Liver (tissue), 9 donors: Measurements from ENCODE around the gene ILF2. TPM values are rescaled to one million over a fixed set of nuclear protein-coding genes. Genes with fewer than 3 reads are reported as not detected.

Experiments used
- DNase-seq: peaks from one replicate; pipeline ENCODE4 v3.0.0-alpha.2; 2017; ENCODE audit warnings: low spot score
- H3K27ac ChIP-seq, 2 donors: one replicate each; pipeline ENCODE4 v1.7.0; 2013; ENCODE audit warnings: inconsistent platforms in 2 of 2, low read length in 2 of 2, control low read depth in 1 of 2, low read depth in 1 of 2, mild to moderate bottlenecking in 1 of 2
- H3K27me3 ChIP-seq, 4 donors: one replicate each; pipeline versions ENCODE4 v1.6.1 to v1.7.0; 2013; ENCODE audit warnings: low read length in 3 of 4, inconsistent platforms in 1 of 4, mild to moderate bottlenecking in 1 of 4, moderate library complexity in 1 of 4; ENCODE audit not compliant: control insufficient read depth in 4 of 4, insufficient read depth in 4 of 4
- H3K36me3 ChIP-seq, 4 donors: one replicate each; pipeline versions ENCODE4 v1.6.1 to v1.7.0; 2013; ENCODE audit warnings: low read length in 3 of 4, mild to moderate bottlenecking in 3 of 4, low read depth in 1 of 4, moderate library complexity in 1 of 4; ENCODE audit not compliant: control insufficient read depth in 4 of 4, insufficient read depth in 3 of 4
- H3K4me1 ChIP-seq, 4 donors: one replicate each; pipeline versions ENCODE4 v1.6.1 to v1.7.0; 2013; ENCODE audit warnings: low read length in 3 of 4, mild to moderate bottlenecking in 3 of 4, moderate library complexity in 1 of 4; ENCODE audit not compliant: control insufficient read depth in 4 of 4, insufficient read depth in 4 of 4
- H3K4me3 ChIP-seq, 3 donors: one replicate each; pipeline versions ENCODE4 v1.6.1 to v1.7.0; 2013; ENCODE audit warnings: low read length in 3 of 3, control low read depth in 1 of 3, low read depth in 1 of 3, mild to moderate bottlenecking in 1 of 3
- H3K9ac ChIP-seq, 2 donors: one replicate each; pipeline ENCODE4 v1.7.0; 2013; ENCODE audit warnings: low read length in 2 of 2, mild to moderate bottlenecking in 2 of 2, moderate library complexity in 2 of 2, control low read depth in 1 of 2, low read depth in 1 of 2
- H3K9me3 ChIP-seq, 4 donors: one replicate each; pipeline versions ENCODE4 v1.6.1 to v1.7.0; 2013; ENCODE audit warnings: low read length in 3 of 4; ENCODE audit not compliant: control insufficient read depth in 4 of 4
- ATF3 ChIP-seq: IDR thresholded peaks from 2 replicates; pipeline ENCODE4 v1.6.1; 2016; ENCODE audit warnings: antibody characterized with exemption
- EGR1 ChIP-seq, 2 donors: IDR thresholded peaks; 2 replicates each; pipeline ENCODE4 v1.6.1; 2016 to 2018; ENCODE audit warnings: antibody characterized with exemption in 2 of 2, low read depth in 2 of 2
- FOXA1 ChIP-seq: IDR thresholded peaks from 2 replicates; pipeline ENCODE4 v1.6.1; 2016; ENCODE audit warnings: antibody characterized with exemption
- FOXA2 ChIP-seq: IDR thresholded peaks from 2 replicates; pipeline ENCODE4 v1.6.1; 2016; ENCODE audit warnings: antibody characterized with exemption
- GABPA ChIP-seq, 2 donors: IDR thresholded peaks in 1 of 2; conservative IDR thresholded peaks in 1 of 2; 2 replicates each; pipeline ENCODE4 v1.6.1; 2016; ENCODE audit warnings: antibody characterized with exemption in 2 of 2, mild to moderate bottlenecking in 1 of 2, moderate library complexity in 1 of 2
- HNF4A ChIP-seq, 2 donors: conservative IDR thresholded peaks; 2 replicates each; pipeline ENCODE4 v1.6.1; 2016; ENCODE audit warnings: antibody characterized with exemption in 2 of 2, mild to moderate bottlenecking in 2 of 2
- HNF4G ChIP-seq: IDR thresholded peaks from 2 replicates; pipeline ENCODE4 v1.6.1; 2016; ENCODE audit warnings: antibody characterized with exemption
- JUND ChIP-seq, 2 donors: IDR thresholded peaks; 2 replicates each; pipeline ENCODE4 v1.6.1; 2016; ENCODE audit warnings: antibody characterized with exemption in 2 of 2
- MAX ChIP-seq: IDR thresholded peaks from 2 replicates; pipeline ENCODE4 v1.6.1; 2016; ENCODE audit warnings: antibody characterized with exemption
- NR2F2 ChIP-seq: IDR thresholded peaks from 2 replicates; pipeline ENCODE4 v1.6.1; 2016; ENCODE audit warnings: antibody characterized with exemption
- RAD21 ChIP-seq, 2 donors: IDR thresholded peaks; 2 replicates each; pipeline ENCODE4 v1.6.1; 2016; ENCODE audit warnings: antibody characterized with exemption in 2 of 2, mild to moderate bottlenecking in 2 of 2
- RXRA ChIP-seq, 2 donors: IDR thresholded peaks; 2 replicates each; pipeline ENCODE4 v1.6.1; 2017 to 2018; ENCODE audit warnings: antibody characterized with exemption in 2 of 2, mild to moderate bottlenecking in 1 of 2
- SP1 ChIP-seq: IDR thresholded peaks from 2 replicates; pipeline ENCODE4 v1.6.1; 2018; ENCODE audit warnings: antibody characterized with exemption, mild to moderate bottlenecking
- TAF1 ChIP-seq: conservative IDR thresholded peaks from 2 replicates; pipeline ENCODE4 v1.6.1; 2016; ENCODE audit warnings: antibody characterized with exemption, mild to moderate bottlenecking
- YY1 ChIP-seq: IDR thresholded peaks from 2 replicates; pipeline ENCODE4 v1.6.1; 2016; ENCODE audit warnings: antibody characterized with exemption, mild to moderate bottlenecking
- ZBTB33 ChIP-seq: IDR thresholded peaks from 2 replicates; pipeline ENCODE4 v1.6.1; 2016; ENCODE audit warnings: antibody characterized with exemption
- WGBS: extraction: QIAGEN DNeasy Blood & Tissue Kit; methylation state at CpG from one replicate; pipeline ENCODE4 v1.1.7; 2013; 5-methylcytosine and 5-hydroxymethylcytosine counted together
- polyA plus RNA-seq, 2 donors: library from polyadenylated mRNA; stranded (reverse) in 1 of 2; unstranded in 1 of 2; fragments of 200-250 nt in 1 of 2; fragments of >200 nt in 1 of 2; fragmentation: Nextera tagmentation in 1 of 2; extraction: Ambion mirVana in 1 of 2; gene quantifications; one replicate each; pipeline versions ENCODE4 v1.2.1 to v1.2.3, GENCODE V29; 2013 to 2015
- total RNA-seq, 2 donors: library from RNA; depleted of rRNA; stranded (reverse); fragments of >200 nt; gene quantifications; one replicate each; pipeline ENCODE4 v1.2.3, GENCODE V29; 2014
- TF ChIP-seq, protein P1 (sequence below): IDR thresholded peaks from 2 replicates; pipeline ENCODE4 v1.6.1; 2016; ENCODE audit warnings: antibody characterized with exemption, mild to moderate bottlenecking
- TF ChIP-seq, protein P2 (sequence below): fragments of 150-350 bp; IDR thresholded peaks from 2 replicates; pipeline ENCODE4 v1.5.1; 2017; ENCODE audit warnings: improper control_type of control experiment, low read depth, low read length; ENCODE audit not compliant: missing input control
- donor health status: healthy.
- donor health status: healthy.
- donor health status: healthy.
- donor health status: healthy.
- donor health status: healthy.

ILF2 gene
- total and polyA plus RNA-seq, 4 donors = 28.7 to 84.2 (median 51.5) TPM

GRCh38 chr1:153699768-153700167, 29.0 kb upstream of the ILF2 start (continued):
- TF ChIP-seq, protein P1, sequence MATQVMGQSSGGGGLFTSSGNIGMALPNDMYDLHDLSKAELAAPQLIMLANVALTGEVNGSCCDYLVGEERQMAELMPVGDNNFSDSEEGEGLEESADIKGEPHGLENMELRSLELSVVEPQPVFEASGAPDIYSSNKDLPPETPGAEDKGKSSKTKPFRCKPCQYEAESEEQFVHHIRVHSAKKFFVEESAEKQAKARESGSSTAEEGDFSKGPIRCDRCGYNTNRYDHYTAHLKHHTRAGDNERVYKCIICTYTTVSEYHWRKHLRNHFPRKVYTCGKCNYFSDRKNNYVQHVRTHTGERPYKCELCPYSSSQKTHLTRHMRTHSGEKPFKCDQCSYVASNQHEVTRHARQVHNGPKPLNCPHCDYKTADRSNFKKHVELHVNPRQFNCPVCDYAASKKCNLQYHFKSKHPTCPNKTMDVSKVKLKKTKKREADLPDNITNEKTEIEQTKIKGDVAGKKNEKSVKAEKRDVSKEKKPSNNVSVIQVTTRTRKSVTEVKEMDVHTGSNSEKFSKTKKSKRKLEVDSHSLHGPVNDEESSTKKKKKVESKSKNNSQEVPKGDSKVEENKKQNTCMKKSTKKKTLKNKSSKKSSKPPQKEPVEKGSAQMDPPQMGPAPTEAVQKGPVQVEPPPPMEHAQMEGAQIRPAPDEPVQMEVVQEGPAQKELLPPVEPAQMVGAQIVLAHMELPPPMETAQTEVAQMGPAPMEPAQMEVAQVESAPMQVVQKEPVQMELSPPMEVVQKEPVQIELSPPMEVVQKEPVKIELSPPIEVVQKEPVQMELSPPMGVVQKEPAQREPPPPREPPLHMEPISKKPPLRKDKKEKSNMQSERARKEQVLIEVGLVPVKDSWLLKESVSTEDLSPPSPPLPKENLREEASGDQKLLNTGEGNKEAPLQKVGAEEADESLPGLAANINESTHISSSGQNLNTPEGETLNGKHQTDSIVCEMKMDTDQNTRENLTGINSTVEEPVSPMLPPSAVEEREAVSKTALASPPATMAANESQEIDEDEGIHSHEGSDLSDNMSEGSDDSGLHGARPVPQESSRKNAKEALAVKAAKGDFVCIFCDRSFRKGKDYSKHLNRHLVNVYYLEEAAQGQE = no peak

- H3K9me3 ChIP-seq = no peaks in the 10 kb centered on the region
- no peak overlapping the region for H3K27ac ChIP-seq
- H3K9ac ChIP-seq = no peak overlapping the region
- H3K4me1 ChIP-seq = no peaks in the 10 kb centered on the region
- TF ChIP-seq MAX = no peak
- no peak for TF ChIP-seq GABPA (IDR thresholded peaks at IDR 0.05 in 1 of 2, conservative IDR thresholded peaks at IDR 0.05 in 1 of 2)
- TF ChIP-seq FOXA2 = no peak
- TF ChIP-seq ZBTB33 = no peak
- no peak for TF ChIP-seq YY1
- TF ChIP-seq NR2F2 = no peak
- no peak for TF ChIP-seq FOXA1
- TF ChIP-seq EGR1 (IDR thresholded peaks at IDR 0.05; ENCODE audit: low read depth in 2 of 2) = no peak
- TF ChIP-seq, protein P1 = no peak
- TF ChIP-seq RXRA (IDR thresholded peaks at IDR 0.05) = no peak
- TF ChIP-seq RAD21 (IDR thresholded peaks at IDR 0.05) = no peak
- TF ChIP-seq, protein P2, sequence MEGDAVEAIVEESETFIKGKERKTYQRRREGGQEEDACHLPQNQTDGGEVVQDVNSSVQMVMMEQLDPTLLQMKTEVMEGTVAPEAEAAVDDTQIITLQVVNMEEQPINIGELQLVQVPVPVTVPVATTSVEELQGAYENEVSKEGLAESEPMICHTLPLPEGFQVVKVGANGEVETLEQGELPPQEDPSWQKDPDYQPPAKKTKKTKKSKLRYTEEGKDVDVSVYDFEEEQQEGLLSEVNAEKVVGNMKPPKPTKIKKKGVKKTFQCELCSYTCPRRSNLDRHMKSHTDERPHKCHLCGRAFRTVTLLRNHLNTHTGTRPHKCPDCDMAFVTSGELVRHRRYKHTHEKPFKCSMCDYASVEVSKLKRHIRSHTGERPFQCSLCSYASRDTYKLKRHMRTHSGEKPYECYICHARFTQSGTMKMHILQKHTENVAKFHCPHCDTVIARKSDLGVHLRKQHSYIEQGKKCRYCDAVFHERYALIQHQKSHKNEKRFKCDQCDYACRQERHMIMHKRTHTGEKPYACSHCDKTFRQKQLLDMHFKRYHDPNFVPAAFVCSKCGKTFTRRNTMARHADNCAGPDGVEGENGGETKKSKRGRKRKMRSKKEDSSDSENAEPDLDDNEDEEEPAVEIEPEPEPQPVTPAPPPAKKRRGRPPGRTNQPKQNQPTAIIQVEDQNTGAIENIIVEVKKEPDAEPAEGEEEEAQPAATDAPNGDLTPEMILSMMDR = no peak
- TF ChIP-seq SP1 = no peak
- TF ChIP-seq HNF4G = no peak
- TF ChIP-seq TAF1 = no peak
- no peak for TF ChIP-seq HNF4A (conservative IDR thresholded peaks at IDR 0.05)
- no peak for TF ChIP-seq JUND (IDR thresholded peaks at IDR 0.05)
- no peak for TF ChIP-seq ATF3
- DNase-seq = no peak
- H3K4me3 ChIP-seq = no peak overlapping the region
- 94% methylated on average over 6 of the region's 6 CpGs for WGBS
- no peaks in the 10 kb centered on the region for H3K36me3 ChIP-seq
- H3K27me3 ChIP-seq = no peaks in the 10 kb centered on the region
Observed at GRCh38 chr1:153698923-153699714, 28.3 kb upstream of the ILF2 start.
